Esophagus (tissue), 2 donors: ENCODE measurements around the gene RAB11B. TPM values are rescaled to one million over a fixed set of nuclear protein-coding genes. Genes with fewer than 3 reads are reported as not detected.

ENCODE experiments used
- H3K27ac ChIP-seq, 2 donors: one replicate each; pipeline ENCODE4 v1.5.1; 2013; ENCODE audit warnings: low read depth in 2 of 2, mild to moderate bottlenecking in 2 of 2, inconsistent platforms in 1 of 2, low read length in 1 of 2, moderate library complexity in 1 of 2
- H3K27me3 ChIP-seq, 2 donors: one replicate each; pipeline ENCODE4 v1.6.1; 2013; ENCODE audit warnings: low read length in 2 of 2, control low read depth in 1 of 2, mild to moderate bottlenecking in 1 of 2; ENCODE audit not compliant: insufficient read depth in 2 of 2, control insufficient read depth in 1 of 2
- H3K36me3 ChIP-seq, 2 donors: one replicate each; pipeline ENCODE4 v1.6.1; 2013; ENCODE audit warnings: low read length in 1 of 2; ENCODE audit not compliant: control insufficient read depth in 2 of 2, insufficient read depth in 2 of 2
- H3K4me1 ChIP-seq, 2 donors: one replicate each; pipeline ENCODE4 v1.6.1; 2013; ENCODE audit warnings: low read length in 1 of 2; ENCODE audit not compliant: control insufficient read depth in 2 of 2, insufficient read depth in 2 of 2
- H3K4me3 ChIP-seq, 2 donors: one replicate each; pipeline ENCODE4 v1.5.1; 2013; ENCODE audit warnings: low read length in 2 of 2, mild to moderate bottlenecking in 2 of 2, low read depth in 1 of 2, moderate library complexity in 1 of 2
- H3K9me3 ChIP-seq, 2 donors: one replicate each; pipeline ENCODE4 v1.6.1; 2013; ENCODE audit warnings: mild to moderate bottlenecking in 2 of 2, low read depth in 1 of 2, low read length in 1 of 2, moderate library complexity in 1 of 2; ENCODE audit not compliant: control insufficient read depth in 2 of 2, insufficient read depth in 1 of 2
- WGBS, 2 donors: extraction: QIAGEN DNeasy Blood & Tissue Kit; methylation state at CpG; one replicate each; pipeline ENCODE4 v1.1.7; 2013; 5-methylcytosine and 5-hydroxymethylcytosine counted together
- polyA plus RNA-seq, 2 donors: library from polyadenylated mRNA; stranded (reverse); fragments of 200-250 nt; gene quantifications; one replicate each; pipeline ENCODE4 v1.2.3, GENCODE V29; 2013
- donor health status: healthy with polysubstance abuse.
- donor health status: Bipolar disorder and iron deficiency.

RAB11B gene
- polyA plus RNA-seq, 2 donors: 60.8 to 75.3 TPM

GRCh38 chr19:8392017-8392591, 1.9 kb downstream of the RAB11B start:
- peak overlapping the region; percentile 72 to 76 for H3K27ac ChIP-seq
- H3K36me3 ChIP-seq: peaks cover 0 to 2% of the 10 kb centered on the region in 2 donors
- no peak overlapping the region for H3K4me3 ChIP-seq
- H3K27me3 ChIP-seq: no peaks in the 10 kb centered on the region
- H3K9me3 ChIP-seq: no peaks in the 10 kb centered on the region
- 27 to 36% methylated on average over 11 of the region's 11 CpGs for WGBS, 2 donors
- peaks cover 3 to 31% of the 10 kb centered on the region in 2 donors for H3K4me1 ChIP-seq

- 71 to 78% methylated on average over 8 of the region's 8 CpGs for WGBS, 2 donors
- peaks cover 0 to 7% of the 10 kb centered on the region in 2 donors for H3K36me3 ChIP-seq
- H3K27ac ChIP-seq: peak overlapping the region; percentile 27 to 34
- H3K4me1 ChIP-seq: peaks cover 3 to 40% of the 10 kb centered on the region in 2 donors
- no peaks in the 10 kb centered on the region for H3K27me3 ChIP-seq
- H3K9me3 ChIP-seq: no peaks in the 10 kb centered on the region
- no peak overlapping the region for H3K4me3 ChIP-seq
These were observed 3.2 kb downstream of the RAB11B start for GRCh38 chr19:8393192-8393870.

GRCh38 chr19:8393871-8394250, 3.7 kb downstream of the RAB11B start:
- Histone ChIP-seq H3K36me3 (peaks cover 0 to 7% of the 10 kb centered on the region in 2 donors), H3K4me1 (peaks cover 3 to 41% of the 10 kb centered on the region in 2 donors), H3K4me3 (no peak overlapping the region), H3K27me3 (no peaks in the 10 kb centered on the region), H3K9me3 (no peaks in the 10 kb centered on the region), H3K27ac (peak overlapping the region; percentile 27 to 34)
- WGBS, 2 donors: 80 to 83% methylated on average over 7 to 8 of the region's 8 CpGs

- 78 to 81% methylated on average over 14 of the region's 14 CpGs for WGBS, 2 donors
- Histone ChIP-seq H3K4me1 (peaks cover 3 to 41% of the 10 kb centered on the region in 2 donors), H3K27me3 (no peaks in the 10 kb centered on the region), H3K36me3 (peaks cover 0 to 19% of the 10 kb centered on the region in 2 donors), H3K9me3 (no peaks in the 10 kb centered on the region), H3K27ac (no peak overlapping the region), H3K4me3 (no peak overlapping the region)
These were observed 5.5 kb downstream of the RAB11B start for GRCh38 chr19:8395621-8396082.

GRCh38 chr19:8396185-8396562, 6.0 kb downstream of the RAB11B start:
- Histone ChIP-seq H3K27ac (peak overlapping the region in 1 of 2 donors; percentile 42), H3K4me3 (no peak overlapping the region), H3K36me3 (peaks cover 0 to 19% of the 10 kb centered on the region in 2 donors), H3K4me1 (peaks cover 3 to 38% of the 10 kb centered on the region in 2 donors), H3K27me3 (no peaks in the 10 kb centered on the region), H3K9me3 (no peaks in the 10 kb centered on the region)
- 51 to 62% methylated on average over 7 of the region's 7 CpGs for WGBS, 2 donors

- Histone ChIP-seq H3K4me3 (no peak overlapping the region), H3K4me1 (peaks cover 3 to 32% of the 10 kb centered on the region in 2 donors)
- 37 to 45% methylated on average over 19 to 22 of the region's 22 CpGs for WGBS, 2 donors
These were observed 6.5 kb downstream of the RAB11B start for GRCh38 chr19:8396563-8397203.

GRCh38 chr19:8397271-8397670, 7.1 kb downstream of the RAB11B start:
- WGBS, 2 donors: 32 to 39% methylated on average over 7 of the region's 7 CpGs
- Histone ChIP-seq H3K36me3 (peaks cover 5 to 25% of the 10 kb centered on the region in 2 donors), H3K4me3 (no peak overlapping the region), H3K4me1 (peaks cover 3 to 32% of the 10 kb centered on the region in 2 donors), H3K27me3 (no peaks in the 10 kb centered on the region), H3K9me3 (no peaks in the 10 kb centered on the region), H3K27ac (no peak overlapping the region)

More at GRCh38 chr19:8396563-8397203, 6.5 kb downstream of the RAB11B start:
- H3K36me3 ChIP-seq: peaks cover 0 to 19% of the 10 kb centered on the region in 2 donors
- no peaks in the 10 kb centered on the region for H3K27me3 ChIP-seq
- no peaks in the 10 kb centered on the region for H3K9me3 ChIP-seq
- H3K27ac ChIP-seq: peak overlapping the region in 1 of 2 donors; percentile 42

- WGBS, 2 donors: 70 to 73% methylated on average over 10 of the region's 10 CpGs
- no peaks in the 10 kb centered on the region for H3K9me3 ChIP-seq
- H3K27me3 ChIP-seq: no peaks in the 10 kb centered on the region
- H3K27ac ChIP-seq: no peak overlapping the region
- H3K36me3 ChIP-seq: peaks cover 6 to 27% of the 10 kb centered on the region in 2 donors
- H3K4me1 ChIP-seq: peaks cover 3 to 32% of the 10 kb centered on the region in 2 donors
- H3K4me3 ChIP-seq: no peak overlapping the region
These were observed 7.7 kb downstream of the RAB11B start for GRCh38 chr19:8397746-8398310.

GRCh38 chr19:8398311-8398771, 8.2 kb downstream of the RAB11B start:
- peaks cover 0 to 31% of the 10 kb centered on the region in 2 donors for H3K4me1 ChIP-seq
- no peak overlapping the region for H3K4me3 ChIP-seq
- H3K9me3 ChIP-seq: no peaks in the 10 kb centered on the region
- H3K27me3 ChIP-seq: no peaks in the 10 kb centered on the region
- H3K27ac ChIP-seq: no peak overlapping the region
- 50 to 57% methylated on average over 9 of the region's 9 CpGs for WGBS, 2 donors
- peaks cover 11 to 32% of the 10 kb centered on the region in 2 donors for H3K36me3 ChIP-seq
